ENCODE data around the gene C12orf60. TPM values are rescaled to one million over a fixed set of nuclear protein-coding genes. Genes with fewer than 3 reads are reported as not detected.

Gene C12orf60
- total and polyA plus RNA-seq, 2 experiments from 2014 or later, result 0.17 to 2.3 TPM

GRCh38 chr12:14834509-14834908 is 31.0 kb downstream of the C12orf60 start:
- no peaks in the 10 kb centered on the region for H3K79me2 ChIP-seq
- H3K4me2 ChIP-seq, result peak overlapping the region; percentile 19
- no peaks in the 10 kb centered on the region for H3K9me2 ChIP-seq (replicated peaks; ENCODE audit: insufficient read depth)
- H3K27ac ChIP-seq, result peak overlapping the region; percentile 10
- TF ChIP-seq EZH2 (IDR thresholded peaks at IDR 0.05; ENCODE audit: borderline replicate concordance) (no peak), CTCF (IDR thresholded peaks at IDR 0.05; ENCODE audit: poor library complexity) (no peak), EZH2phosphoT487 (IDR thresholded peaks at IDR 0.05; ENCODE audit: low read depth, severe bottlenecking, unreplicated experiment) (no peak)
- H3K36me3 ChIP-seq (replicated peaks; ENCODE audit: insufficient read depth, low read depth), result no peaks in the 10 kb centered on the region
- H3K4me3 ChIP-seq, result no peak overlapping the region
- H3K27me3 ChIP-seq, result no peaks in the 10 kb centered on the region
- no peaks in the 10 kb centered on the region for H4K20me1 ChIP-seq (ENCODE audit: insufficient read depth, poor library complexity, severe bottlenecking)
- no peaks in the 10 kb centered on the region for H3K9me3 ChIP-seq (ENCODE audit: low read depth)
- H2AFZ ChIP-seq, result no peak overlapping the region
- DNase-seq (ENCODE audit: low spot score), result no peak
- H3K4me1 ChIP-seq (ENCODE audit: insufficient read depth), result no peaks in the 10 kb centered on the region

- H3K4me1 ChIP-seq (ENCODE audit: insufficient read depth), result peaks cover 13% of the 10 kb centered on the region
- no peak overlapping the region for H3K4me3 ChIP-seq
- H3K9me3 ChIP-seq (ENCODE audit: low read depth), result no peaks in the 10 kb centered on the region
- H3K36me3 ChIP-seq (replicated peaks; ENCODE audit: insufficient read depth, low read depth), result no peaks in the 10 kb centered on the region
- no peaks in the 10 kb centered on the region for H3K27me3 ChIP-seq
- H3K27ac ChIP-seq, result peak overlapping the region; percentile 66
- H2AFZ ChIP-seq, result no peak overlapping the region
- H3K9me2 ChIP-seq (replicated peaks; ENCODE audit: insufficient read depth), result no peaks in the 10 kb centered on the region
- DNase-seq (ENCODE audit: low spot score), result peak; percentile 68
- WGBS (ENCODE audit: low lambda C conversion rate, missing lambda C conversion rate), result 50% methylated on average over 7 of the region's 7 CpGs
- peak overlapping the region; percentile 62 for H3K4me2 ChIP-seq
- no peaks in the 10 kb centered on the region for H4K20me1 ChIP-seq (ENCODE audit: insufficient read depth, poor library complexity, severe bottlenecking)
- no peaks in the 10 kb centered on the region for H3K79me2 ChIP-seq
- TF ChIP-seq CTCF (IDR thresholded peaks at IDR 0.05; ENCODE audit: poor library complexity) (no peak), EZH2phosphoT487 (IDR thresholded peaks at IDR 0.05; ENCODE audit: low read depth, severe bottlenecking, unreplicated experiment) (no peak), EZH2 (IDR thresholded peaks at IDR 0.05; ENCODE audit: borderline replicate concordance) (no peak)
Observed at GRCh38 chr12:14836336-14837210, 33.1 kb downstream of the C12orf60 start.

- DNase-seq (ENCODE audit: low spot score), result no peak
- peaks cover 34% of the 10 kb centered on the region for H3K4me1 ChIP-seq (ENCODE audit: insufficient read depth)
- WGBS (ENCODE audit: low lambda C conversion rate, missing lambda C conversion rate), result 100% methylated on average over 1 of the region's 1 CpG
Observed at GRCh38 chr12:14839262-14839661, 35.8 kb downstream of the C12orf60 start.

More at GRCh38 chr12:14839262-14839661, 35.8 kb downstream of the C12orf60 start:
- Histone ChIP-seq H3K9me3 (ENCODE audit: low read depth) (no peaks in the 10 kb centered on the region), H2AFZ (no peak overlapping the region), H4K20me1 (ENCODE audit: insufficient read depth, poor library complexity, severe bottlenecking) (no peaks in the 10 kb centered on the region), H3K4me3 (no peak overlapping the region), H3K4me2 (no peak overlapping the region), H3K36me3 (replicated peaks; ENCODE audit: insufficient read depth, low read depth) (no peaks in the 10 kb centered on the region), H3K79me2 (no peaks in the 10 kb centered on the region), H3K27me3 (no peaks in the 10 kb centered on the region), H3K27ac (no peak overlapping the region), H3K9me2 (replicated peaks; ENCODE audit: insufficient read depth) (no peaks in the 10 kb centered on the region)
- TF ChIP-seq CTCF (IDR thresholded peaks at IDR 0.05; ENCODE audit: poor library complexity) (no peak), EZH2 (IDR thresholded peaks at IDR 0.05; ENCODE audit: borderline replicate concordance) (no peak), EZH2phosphoT487 (IDR thresholded peaks at IDR 0.05; ENCODE audit: low read depth, severe bottlenecking, unreplicated experiment) (no peak)
